H9 (cell line): ENCODE results near the gene DLG2. TPM values are rescaled to one million over a fixed set of nuclear protein-coding genes. Genes with fewer than 3 reads are reported as not detected.

Experiments used
- DNase-seq: peaks from one replicate; pipeline ENCODE4 v3.0.0-alpha.2; 2017
- H2AFZ ChIP-seq: one replicate; pipeline ENCODE4 v1.6.1; 2013; ENCODE audit warnings: mild to moderate bottlenecking, low read length, control low read depth, moderate library complexity
- H2AK5ac ChIP-seq: 2 replicates; pipeline ENCODE4 v1.6.1; 2013; ENCODE audit warnings: low read length, control low read depth, mixed read lengths; ENCODE audit not compliant: insufficient read length
- H2BK120ac ChIP-seq: one replicate; pipeline ENCODE4 v1.6.1; 2013; ENCODE audit warnings: low read depth, mild to moderate bottlenecking, low read length, control low read depth, inconsistent platforms; ENCODE audit not compliant: poor library complexity, severe bottlenecking
- H2BK12ac ChIP-seq: 2 replicates; pipeline ENCODE4 v1.6.1; 2013; ENCODE audit warnings: low read length, control low read depth, mixed read lengths, low read depth; ENCODE audit not compliant: insufficient read length
- H2BK15ac ChIP-seq: 2 replicates; pipeline ENCODE4 v1.6.1; 2013; ENCODE audit warnings: low read depth, low read length, control low read depth
- H2BK20ac ChIP-seq: one replicate; pipeline ENCODE4 v1.6.1; 2013; ENCODE audit warnings: low read depth, mild to moderate bottlenecking, low read length, control low read depth, inconsistent platforms; ENCODE audit not compliant: poor library complexity, severe bottlenecking
- H2BK5ac ChIP-seq: 2 replicates; pipeline ENCODE4 v1.6.1; 2013; ENCODE audit warnings: low read length, control low read depth, mixed read lengths; ENCODE audit not compliant: insufficient read length
- H3K14ac ChIP-seq: 2 replicates; pipeline ENCODE4 v1.6.1; 2013; ENCODE audit warnings: low read length, control low read depth; ENCODE audit not compliant: insufficient read depth
- H3K18ac ChIP-seq: 2 replicates; pipeline ENCODE4 v1.6.1; 2013; ENCODE audit warnings: low read depth, mild to moderate bottlenecking, mixed read lengths, low read length, control low read depth; ENCODE audit not compliant: insufficient read length
- H3K23ac ChIP-seq: 2 replicates; pipeline ENCODE4 v1.6.1; 2013; ENCODE audit warnings: low read length, control low read depth, mixed read lengths, low read depth; ENCODE audit not compliant: insufficient read length
- H3K23me2 ChIP-seq: 2 replicates; pipeline ENCODE4 v1.6.1; 2013; ENCODE audit warnings: low read depth, mild to moderate bottlenecking, mixed read lengths, low read length, control low read depth; ENCODE audit not compliant: insufficient read length, poor library complexity, severe bottlenecking
- H3K27ac ChIP-seq: 2 replicates; pipeline ENCODE4 v1.5.1; 2013; ENCODE audit warnings: low read length, control low read depth, mixed read lengths, low read depth; ENCODE audit not compliant: insufficient read length
- H3K27me3 ChIP-seq: 2 replicates; pipeline ENCODE4 v1.6.1; 2013; ENCODE audit warnings: low read length, control low read depth, inconsistent platforms; ENCODE audit not compliant: insufficient read depth
- H3K4ac ChIP-seq: 2 replicates; pipeline ENCODE4 v1.6.1; 2013; ENCODE audit warnings: low read depth, mild to moderate bottlenecking, control low read depth, inconsistent platforms, low read length, moderate library complexity
- H3K4me1 ChIP-seq: 2 replicates; pipeline ENCODE4 v1.6.1; 2013; ENCODE audit warnings: low read length, control low read depth, inconsistent platforms; ENCODE audit not compliant: insufficient read depth
- H3K4me2 ChIP-seq: 2 replicates; pipeline ENCODE4 v1.6.1; 2013; ENCODE audit warnings: low read length, control low read depth, mixed read lengths; ENCODE audit not compliant: insufficient read length, insufficient read depth
- H3K56ac ChIP-seq: 2 replicates; pipeline ENCODE4 v1.6.1; 2013; ENCODE audit warnings: low read depth, mild to moderate bottlenecking, mixed read lengths, low read length, control low read depth; ENCODE audit not compliant: insufficient read length
- H3K79me1 ChIP-seq: 2 replicates; pipeline ENCODE4 v1.6.1; 2013; ENCODE audit warnings: low read depth, mild to moderate bottlenecking, moderate library complexity, low read length, control low read depth, inconsistent platforms; ENCODE audit not compliant: insufficient read depth, poor library complexity, severe bottlenecking
- H3K79me2 ChIP-seq: 2 replicates; pipeline ENCODE4 v1.6.1; 2013; ENCODE audit warnings: low read length, control low read depth, inconsistent platforms; ENCODE audit not compliant: insufficient read depth
- H3K9ac ChIP-seq: 2 replicates; pipeline ENCODE4 v1.6.1; 2013; ENCODE audit warnings: low read length, control low read depth, mixed read lengths; ENCODE audit not compliant: insufficient read length; ENCODE audit errors: extremely low read depth
- H3K9me3 ChIP-seq: one replicate; pipeline ENCODE4 v1.6.1; 2013; ENCODE audit warnings: low read depth, low read length, inconsistent platforms; ENCODE audit not compliant: control insufficient read depth
- H3T11ph ChIP-seq: one replicate; pipeline ENCODE4 v1.6.1; 2013; ENCODE audit warnings: mild to moderate bottlenecking, low read length, control low read depth, inconsistent platforms
- H4K20me1 ChIP-seq: one replicate; pipeline ENCODE4 v1.6.1; 2013; ENCODE audit not compliant: control insufficient read depth, insufficient read length, insufficient read depth
- H4K5ac ChIP-seq: 2 replicates; pipeline ENCODE4 v1.6.1; 2013; ENCODE audit warnings: low read depth, mild to moderate bottlenecking, mixed read lengths, low read length, control low read depth; ENCODE audit not compliant: insufficient read length
- H4K8ac ChIP-seq: replicated peaks from 2 replicates; pipeline ENCODE4 v1.6.1; 2013; ENCODE audit warnings: low read length, control low read depth, mixed read lengths, low read depth; ENCODE audit not compliant: insufficient read length
- H4K91ac ChIP-seq: 2 replicates; pipeline ENCODE4 v1.6.1; 2013; ENCODE audit warnings: low read depth, mild to moderate bottlenecking, moderate library complexity, mixed read lengths, low read length, control low read depth; ENCODE audit not compliant: insufficient read length
- H3K27ac Mint-ChIP-seq, 3 experiments: 2 replicates in 2 of 3; 3 replicates in 1 of 3; pipeline ENCODE4 v1.8.0; 2020 to 2021; ENCODE audit warnings: mixed read lengths in 3 of 3, mild to moderate bottlenecking in 1 of 3, moderate library complexity in 1 of 3
- H3K27me3 Mint-ChIP-seq: 2 replicates; pipeline ENCODE4 v1.8.0; 2021; ENCODE audit warnings: low read depth, mild to moderate bottlenecking, moderate library complexity, mixed read lengths
- H3K36me3 Mint-ChIP-seq, 3 experiments: 2 replicates in 2 of 3; 3 replicates in 1 of 3; pipeline ENCODE4 v1.8.0; 2020 to 2021; ENCODE audit warnings: low read depth in 3 of 3, mixed read lengths in 3 of 3; ENCODE audit not compliant: insufficient read depth in 1 of 3
- H3K4me1 Mint-ChIP-seq, 2 experiments: 2 replicates each; pipeline ENCODE4 v1.8.0; 2020; ENCODE audit warnings: mixed read lengths in 2 of 2
- H3K4me3 Mint-ChIP-seq, 2 experiments: 2 replicates in 1 of 2; 3 replicates in 1 of 2; pipeline ENCODE4 v1.8.0; 2020 to 2021; ENCODE audit warnings: mild to moderate bottlenecking in 2 of 2, mixed read lengths in 2 of 2, moderate library complexity in 1 of 2
- H3K9me3 Mint-ChIP-seq, 2 experiments: 2 replicates in 1 of 2; 3 replicates in 1 of 2; pipeline ENCODE4 v1.8.0; 2020; ENCODE audit warnings: mild to moderate bottlenecking in 2 of 2, mixed read lengths in 2 of 2, moderate library complexity in 1 of 2
- CTCF ChIP-seq: fragments of 200-600 bp; sonication (generic); conservative IDR thresholded peaks from 3 replicates; pipeline ENCODE4 v1.8.0; 2021; ENCODE audit warnings: antibody characterized with exemption, mild to moderate bottlenecking
- WGBS: extraction: QIAGEN DNeasy Blood & Tissue Kit; methylation state at CpG from one replicate; pipeline ENCODE4 v1.1.7; 2013; ENCODE audit warnings: missing lambda C conversion rate, low lambda C conversion rate, mixed read lengths; ENCODE audit not compliant: insufficient read length; ENCODE audit errors: extremely low coverage; 5-methylcytosine and 5-hydroxymethylcytosine counted together
- total RNA-seq: library from RNA; stranded (reverse); gene quantifications from 2 replicates; pipeline ENCODE4 v1.2.1, GENCODE V29; 2021

The DLG2 gene
- total RNA-seq, 1 experiment from 2014 or later = 8.0 TPM

GRCh38 chr11:85028329-85029101, 598.6 kb downstream of the DLG2 start:
- no peak overlapping the region for H2AFZ ChIP-seq
- H3K4me2 ChIP-seq = no peak overlapping the region
- H2BK5ac ChIP-seq = no peak overlapping the region
- no peak overlapping the region for H3K9ac ChIP-seq
- no peak overlapping the region for H2BK12ac ChIP-seq
- H3K79me2 ChIP-seq = no peaks in the 10 kb centered on the region
- Mint-ChIP-seq H3K27me3 (no peaks in the 10 kb centered on the region), H3K4me1 (peaks cover 5 to 9% of the 10 kb centered on the region in 2 experiments), H3K36me3 (no peaks in the 10 kb centered on the region), H3K4me3 (no peak overlapping the region), H3K27ac (peak overlapping the region in 2 of 3 experiments; percentile 49 to 89; a peak in 3 of 7 replicates), H3K9me3 (no peaks in the 10 kb centered on the region)
- no peaks in the 10 kb centered on the region for H3K9me3 ChIP-seq
- no peaks in the 10 kb centered on the region for H4K20me1 ChIP-seq
- H3K23ac ChIP-seq = no peak overlapping the region
- no peak overlapping the region for H2BK120ac ChIP-seq
- H4K91ac ChIP-seq = no peak overlapping the region
- peak overlapping the region; percentile 6 for H3K18ac ChIP-seq
- H3K79me1 ChIP-seq = no peaks in the 10 kb centered on the region
- no peak for TF ChIP-seq CTCF
- no peak overlapping the region for H3K56ac ChIP-seq
- H3T11ph ChIP-seq = no peak overlapping the region
- no peak overlapping the region for H3K4ac ChIP-seq
- no peak overlapping the region for H4K8ac ChIP-seq
- no peaks in the 10 kb centered on the region for H3K4me1 ChIP-seq
- DNase-seq = peak; percentile 24
- H3K23me2 ChIP-seq = no peaks in the 10 kb centered on the region
- no peak overlapping the region; the same call in 1 of the 2 replicates for H3K14ac ChIP-seq
- no peak overlapping the region for H4K5ac ChIP-seq
- H3K27ac ChIP-seq = no peak overlapping the region
- H2AK5ac ChIP-seq = no peak overlapping the region
- no peak overlapping the region for H2BK15ac ChIP-seq
- H2BK20ac ChIP-seq = no peak overlapping the region
- H3K27me3 ChIP-seq = no peaks in the 10 kb centered on the region
- WGBS = no CpG with 5 or more reads among the region's 15 CpGs
